ENCODE data around the gene DIP2C. TPM values are rescaled to one million over a fixed set of nuclear protein-coding genes. Genes with fewer than 3 reads are reported as not detected.
"Not testable (repeated sequence)": the region's sequence is repeated elsewhere in the genome, so short reads cannot be mapped to it uniquely, and the experiment has no call there.

DIP2C gene
- total RNA-seq, 2 donors from 2014 or later: 11.0 to 12.2 TPM

- intact Hi-C loops (cut with DNase I, micrococcal nuclease): no loop called here
- DNase-seq (no peak), ATAC-seq (no peak)
These were observed 368.7 kb downstream of the DIP2C start for GRCh38 chr10:320771-321170.

GRCh38 chr10:317926-318325, 371.5 kb downstream of the DIP2C start:
- intact Hi-C loops (cut with DNase I, micrococcal nuclease): no loop called here
- ATAC-seq: no peak
- DNase-seq: no peak

GRCh38 chr10:317271-317769, 372.1 kb downstream of the DIP2C start:
- intact Hi-C loops (cut with DNase I, micrococcal nuclease): no loop called here
- DNase-seq (peak in 1 of 2 donors; percentile 35), ATAC-seq (no peak)

- DNase-seq: no peak
- intact Hi-C loops (cut with DNase I, micrococcal nuclease): no loop called here
- ATAC-seq: no peak
These were observed 373.1 kb downstream of the DIP2C start for GRCh38 chr10:316390-316789.

- DNase-seq (no peak), ATAC-seq (no peak)
- intact Hi-C loops (cut with DNase I, micrococcal nuclease): no loop called here
These were observed 374.6 kb downstream of the DIP2C start for GRCh38 chr10:314871-315270.

- intact Hi-C loops (cut with DNase I, micrococcal nuclease): no loop called here
- DNase-seq: no peak
- peak; percentile 60 for ATAC-seq
These were observed 375.1 kb downstream of the DIP2C start for GRCh38 chr10:314381-314780.

GRCh38 chr10:311901-312665, 377.4 kb downstream of the DIP2C start:
- no peak for ATAC-seq
- no peak for DNase-seq
- intact Hi-C loops (cut with DNase I, micrococcal nuclease): no loop called here

- ATAC-seq (no peak), DNase-seq (no peak)
These were observed 378.4 kb downstream of the DIP2C start for GRCh38 chr10:310976-311639.

GRCh38 chr10:310371-310770, 379.1 kb downstream of the DIP2C start:
- DNase-seq (no peak), ATAC-seq (no peak)
- intact Hi-C loops (cut with DNase I, micrococcal nuclease): no loop called here

More at GRCh38 chr10:310976-311639, 378.4 kb downstream of the DIP2C start:
- intact Hi-C loops (cut with DNase I, micrococcal nuclease): no loop called here

- intact Hi-C loops (cut with DNase I, micrococcal nuclease): no loop called here
- DNase-seq (peak in 1 of 2 donors; percentile 35), ATAC-seq (peak; percentile 90)
These were observed 380.8 kb downstream of the DIP2C start for GRCh38 chr10:308572-309085.

GRCh38 chr10:308101-308500, 381.4 kb downstream of the DIP2C start:
- peak; percentile 56 for ATAC-seq

GRCh38 chr10:307659-308058, 381.8 kb downstream of the DIP2C start:
- DNase-seq (no peak), ATAC-seq (no peak)
- intact Hi-C loops (cut with DNase I, micrococcal nuclease): no loop called here

More at GRCh38 chr10:308101-308500, 381.4 kb downstream of the DIP2C start:
- DNase-seq: no peak
- intact Hi-C loops (cut with DNase I, micrococcal nuclease): no loop called here

GRCh38 chr10:306675-307185, 382.7 kb downstream of the DIP2C start:
- intact Hi-C loops (cut with DNase I, micrococcal nuclease): no loop called here
- no peak for ATAC-seq
- DNase-seq: no peak

GRCh38 chr10:306007-306674, 383.3 kb downstream of the DIP2C start:
- no peak for ATAC-seq

GRCh38 chr10:305034-305433, 384.4 kb downstream of the DIP2C start:
- intact Hi-C loops (cut with DNase I, micrococcal nuclease): no loop called here
- no peak for ATAC-seq

More at GRCh38 chr10:306007-306674, 383.3 kb downstream of the DIP2C start:
- DNase-seq: no peak
- intact Hi-C loops (cut with DNase I, micrococcal nuclease): no loop called here

GRCh38 chr10:301536-301935, 387.9 kb downstream of the DIP2C start:
- intact Hi-C loops (cut with DNase I, micrococcal nuclease): no loop called here
- DNase-seq: no peak
- no peak for ATAC-seq

More at GRCh38 chr10:305034-305433, 384.4 kb downstream of the DIP2C start:
- DNase-seq: no peak

- ATAC-seq; intact Hi-C loops (cut with DNase I, micrococcal nuclease); DNase-seq: not testable (repeated sequence)
These were observed 388.9 kb downstream of the DIP2C start for GRCh38 chr10:300580-300979.

- DNase-seq (no peak), ATAC-seq (no peak)
- intact Hi-C loops (cut with DNase I, micrococcal nuclease): no loop called here
These were observed 389.5 kb downstream of the DIP2C start for GRCh38 chr10:299969-300368.

- no peak for ATAC-seq
- intact Hi-C loops (cut with DNase I, micrococcal nuclease): no loop called here
- DNase-seq: no peak
These were observed 390.0 kb downstream of the DIP2C start for GRCh38 chr10:299512-299911.

Data from left colon (tissue), 2 donors.